Gastroesophageal sphincter (tissue), 4 donors: ENCODE data around the gene CYTH3. TPM values are rescaled to one million over a fixed set of nuclear protein-coding genes. Genes with fewer than 3 reads are reported as not detected.
"Not testable (repeated sequence)": the region's sequence is repeated elsewhere in the genome, so short reads cannot be mapped to it uniquely, and the experiment has no call there.

Source experiments
- ATAC-seq: fragments of 150-250 bp; one replicate; pipeline ENCODE4 v1.9.1; 2016; ENCODE audit warnings: mild to moderate bottlenecking, moderate library complexity
- H3K27ac ChIP-seq, 4 donors: fragments of 200-600 bp; sonication (generic) in 3 of 4; 1 replicate in 3 of 4; 2 replicates in 1 of 4; pipeline ENCODE4 v1.5.1; 2016 to 2019
- H3K27me3 ChIP-seq: fragments of 200-600 bp; sonication (generic); one replicate; pipeline ENCODE4 v1.5.1; 2019
- H3K36me3 ChIP-seq, 2 donors: fragments of 200-600 bp; sonication (generic); one replicate each; pipeline ENCODE4 v1.5.1; 2019; ENCODE audit warnings: control low read depth in 1 of 2
- H3K4me1 ChIP-seq, 3 donors: fragments of 200-600 bp; sonication (generic); 1 replicate in 2 of 3; 2 replicates in 1 of 3; pipeline ENCODE4 v1.5.1; 2016 to 2019; ENCODE audit warnings: control low read depth in 2 of 3
- H3K4me3 ChIP-seq, 2 donors: fragments of 200-600 bp; sonication (generic); one replicate each; pipeline ENCODE4 v1.5.1; 2019; ENCODE audit warnings: mild to moderate bottlenecking in 1 of 2, moderate library complexity in 1 of 2
- H3K9me3 ChIP-seq, 3 donors: fragments of 200-600 bp; sonication (generic); one replicate each; pipeline ENCODE4 v1.5.1; 2017 to 2019; ENCODE audit warnings: control low read depth in 2 of 3
- EP300 ChIP-seq: sonication (generic); formaldehyde crosslinking; IDR thresholded peaks from one replicate; pipeline ENCODE4 v1.6.1; 2017; ENCODE audit warnings: antibody characterized with exemption, mild to moderate bottlenecking
- POLR2A ChIP-seq, 2 donors: fragments of 450-650 bp; IDR thresholded peaks; one replicate each; pipeline ENCODE4 v1.6.1; 2017; ENCODE audit warnings: antibody characterized with exemption in 2 of 2, mild to moderate bottlenecking in 2 of 2, moderate library complexity in 1 of 2
- POLR2AphosphoS5 ChIP-seq: sonication (generic); formaldehyde crosslinking; IDR thresholded peaks from one replicate; pipeline ENCODE4 v1.6.1; 2017; ENCODE audit warnings: antibody characterized with exemption
- WGBS, 2 donors: methylation state at CpG; one replicate each; pipeline ENCODE4 v1.1.5; 2018; ENCODE audit warnings: low coverage in 1 of 2; 5-methylcytosine and 5-hydroxymethylcytosine counted together
- total RNA-seq, 4 donors: library from RNA; depleted of rRNA; stranded (reverse); fragments of >200 nt; gene quantifications; one replicate each; pipeline ENCODE4 v1.1.0, GENCODE V29; 2016
- TF ChIP-seq, protein P1 (sequence below), 4 experiments: fragments of 200-600 bp in 2 of 4; fragments of 450-650 bp in 2 of 4; sonication (generic) in 1 of 4; IDR thresholded peaks; one replicate each; pipeline ENCODE4 v1.5.1; 2017 to 2019; ENCODE audit warnings: antibody characterized with exemption in 4 of 4, mild to moderate bottlenecking in 2 of 4, moderate library complexity in 2 of 4

CYTH3 gene
- total RNA-seq, 4 donors from 2014 or later: 25.8 to 61.9 (median 39.4) TPM

DNA sequence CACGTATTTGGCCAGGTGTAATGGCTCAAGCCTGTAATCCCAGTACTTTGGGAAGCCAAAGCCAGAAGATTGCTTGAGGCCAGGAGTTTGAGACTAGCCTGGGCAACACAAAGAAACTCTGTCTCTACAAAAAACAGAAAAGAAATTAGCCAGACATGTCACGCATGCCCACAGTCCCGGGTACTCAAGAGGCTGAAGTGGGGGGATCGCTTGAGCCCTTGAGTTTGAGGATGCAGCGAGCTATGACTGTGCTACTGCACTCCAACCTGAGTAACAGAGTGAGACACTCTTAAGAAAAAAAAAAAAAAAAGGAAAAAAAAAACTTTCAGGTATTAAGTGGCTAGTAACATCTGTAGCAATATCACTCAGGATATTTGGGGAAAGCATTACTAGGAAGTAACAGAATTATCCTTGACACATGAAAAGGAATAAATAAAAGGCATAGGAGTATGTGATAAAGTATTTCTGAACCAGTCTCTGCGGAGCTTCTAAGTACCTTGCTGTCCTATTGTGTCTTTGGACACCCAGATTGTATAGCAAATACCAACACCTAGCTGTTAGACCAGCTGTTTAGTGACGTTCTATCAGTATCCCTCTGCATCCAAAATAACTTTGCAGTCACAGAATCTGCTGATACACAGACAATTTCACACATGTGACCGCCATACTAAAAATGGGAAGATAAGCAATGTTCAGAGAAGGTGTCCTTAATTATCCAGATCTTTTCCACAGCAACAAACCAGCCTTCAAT lies 74.4 kb downstream of the CYTH3 start:
- no peak overlapping the region for H3K27ac ChIP-seq
- 85 to 87% methylated on average over 3 to 8 of the region's 8 CpGs for WGBS, 2 donors
- no peak for TF ChIP-seq POLR2AphosphoS5
- TF ChIP-seq, protein P1, sequence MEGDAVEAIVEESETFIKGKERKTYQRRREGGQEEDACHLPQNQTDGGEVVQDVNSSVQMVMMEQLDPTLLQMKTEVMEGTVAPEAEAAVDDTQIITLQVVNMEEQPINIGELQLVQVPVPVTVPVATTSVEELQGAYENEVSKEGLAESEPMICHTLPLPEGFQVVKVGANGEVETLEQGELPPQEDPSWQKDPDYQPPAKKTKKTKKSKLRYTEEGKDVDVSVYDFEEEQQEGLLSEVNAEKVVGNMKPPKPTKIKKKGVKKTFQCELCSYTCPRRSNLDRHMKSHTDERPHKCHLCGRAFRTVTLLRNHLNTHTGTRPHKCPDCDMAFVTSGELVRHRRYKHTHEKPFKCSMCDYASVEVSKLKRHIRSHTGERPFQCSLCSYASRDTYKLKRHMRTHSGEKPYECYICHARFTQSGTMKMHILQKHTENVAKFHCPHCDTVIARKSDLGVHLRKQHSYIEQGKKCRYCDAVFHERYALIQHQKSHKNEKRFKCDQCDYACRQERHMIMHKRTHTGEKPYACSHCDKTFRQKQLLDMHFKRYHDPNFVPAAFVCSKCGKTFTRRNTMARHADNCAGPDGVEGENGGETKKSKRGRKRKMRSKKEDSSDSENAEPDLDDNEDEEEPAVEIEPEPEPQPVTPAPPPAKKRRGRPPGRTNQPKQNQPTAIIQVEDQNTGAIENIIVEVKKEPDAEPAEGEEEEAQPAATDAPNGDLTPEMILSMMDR (IDR thresholded peaks at IDR 0.05): no peak
- no peak for TF ChIP-seq EP300
- no peak for TF ChIP-seq POLR2A (IDR thresholded peaks at IDR 0.05)
- H3K36me3 ChIP-seq: no peaks in the 10 kb centered on the region
- H3K4me3 ChIP-seq: no peak overlapping the region
- H3K27me3 ChIP-seq: no peaks in the 10 kb centered on the region
- H3K9me3 ChIP-seq: no peaks in the 10 kb centered on the region
- no peak for ATAC-seq
- H3K4me1 ChIP-seq: peaks cover 0 to 13% (median 0%) of the 10 kb centered on the region in 3 donors

DNA sequence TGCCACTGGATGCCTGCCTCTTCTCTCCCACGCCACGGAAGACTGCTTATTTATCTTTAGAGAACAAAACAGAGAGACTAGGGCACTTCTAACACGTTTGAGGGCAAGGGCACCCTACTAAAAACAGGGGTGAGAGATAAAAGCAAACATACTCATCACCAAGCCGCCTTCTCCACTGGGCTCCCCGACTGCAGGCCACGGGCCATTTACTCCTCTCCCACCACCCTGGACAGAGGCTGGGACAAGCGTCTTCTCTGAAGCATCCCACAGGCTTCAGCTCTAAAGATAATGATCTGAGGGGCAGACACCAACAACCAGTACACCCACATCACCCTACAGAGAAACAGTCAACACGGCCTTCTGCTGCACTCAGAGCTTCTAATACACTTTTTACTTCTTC lies 78.7 kb downstream of the CYTH3 start:
- H3K36me3 ChIP-seq: peaks cover 0 to 14% of the 10 kb centered on the region in 2 donors
- no peak overlapping the region for H3K27ac ChIP-seq
- H3K4me1 ChIP-seq: peaks cover 0 to 2% (median 0%) of the 10 kb centered on the region in 3 donors
- no peaks in the 10 kb centered on the region for H3K27me3 ChIP-seq
- TF ChIP-seq POLR2A (IDR thresholded peaks at IDR 0.05) (no peak), EP300 (no peak), POLR2AphosphoS5 (no peak)
- TF ChIP-seq, protein P1 (IDR thresholded peaks at IDR 0.05): no peak
- ATAC-seq: no peak
- H3K9me3 ChIP-seq: no peaks in the 10 kb centered on the region
- H3K4me3 ChIP-seq: no peak overlapping the region
- 72 to 90% methylated on average over 3 to 6 of the region's 8 CpGs for WGBS, 2 donors

DNA sequence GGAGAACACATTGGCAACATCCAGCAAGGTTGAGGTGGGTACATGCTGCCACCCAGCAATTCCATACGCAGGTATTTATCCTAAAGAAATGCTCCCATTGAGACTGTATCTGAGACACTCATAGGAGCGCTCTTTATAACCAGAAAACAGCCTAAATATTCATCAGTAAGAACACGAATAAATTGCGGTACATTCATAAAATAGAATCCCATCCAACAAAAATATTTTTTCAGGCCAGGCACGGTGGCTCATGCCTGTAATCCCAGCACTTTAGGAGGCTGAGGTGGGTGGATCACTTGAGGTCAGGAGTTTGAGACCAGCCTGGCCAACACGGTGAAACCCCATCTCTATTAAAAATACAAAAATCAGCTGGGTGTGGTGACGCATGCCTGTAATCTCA lies 81.9 kb downstream of the CYTH3 start:
- H3K27me3 ChIP-seq, H3K4me1 ChIP-seq, H3K4me3 ChIP-seq, H3K9me3 ChIP-seq, H3K27ac ChIP-seq, ATAC-seq: not testable (repeated sequence)
- H3K36me3 ChIP-seq: peaks cover 0 to 39% of the 10 kb centered on the region in 2 donors
- WGBS, 2 donors: 78 to 88% methylated on average over 5 to 7 of the region's 7 CpGs

DNA sequence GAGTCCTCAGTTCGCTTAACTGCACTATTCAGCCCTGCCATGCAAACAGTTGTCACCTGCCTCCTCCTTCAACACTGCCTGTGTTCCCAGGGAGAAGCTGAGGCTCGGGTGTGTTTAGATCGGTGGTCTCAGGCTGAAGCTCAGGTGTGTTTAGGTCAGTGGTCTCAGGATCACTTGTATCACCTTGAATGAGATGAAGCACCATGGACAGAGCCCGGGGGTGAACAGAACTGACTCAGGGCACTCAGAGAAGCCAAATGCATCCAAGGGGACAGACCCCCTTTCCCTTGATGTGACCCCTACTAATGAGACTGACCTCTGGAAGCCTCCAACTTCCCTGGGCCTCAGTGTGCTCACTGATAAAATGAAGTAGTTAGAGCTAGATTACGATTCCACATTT lies 84.0 kb downstream of the CYTH3 start:
- WGBS, 2 donors: 85 to 88% methylated on average over 2 to 5 of the region's 5 CpGs

DNA sequence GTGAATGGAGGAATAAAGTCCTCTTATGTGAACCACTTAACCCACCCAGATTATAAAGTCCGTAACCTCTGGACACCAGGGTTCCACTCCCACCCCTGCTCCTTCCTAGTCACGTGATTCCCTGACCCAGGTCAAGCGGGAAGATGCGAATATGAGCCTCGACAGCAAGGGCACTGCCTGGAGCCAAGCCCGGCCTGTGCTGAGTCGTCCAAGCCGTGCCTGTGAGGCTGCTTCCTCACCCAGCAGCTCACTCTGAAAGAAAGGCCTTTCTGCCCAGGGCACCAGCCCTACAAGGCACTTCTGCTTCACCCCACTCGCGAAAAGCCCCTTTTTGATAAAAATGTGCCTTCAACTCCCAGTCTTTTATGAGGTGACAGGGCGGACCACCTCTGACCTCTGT lies 85.8 kb downstream of the CYTH3 start:
- H3K4me1 ChIP-seq: peaks cover 0 to 2% (median 0%) of the 10 kb centered on the region in 3 donors
- no peak overlapping the region for H3K27ac ChIP-seq
- peaks cover 0 to 49% of the 10 kb centered on the region in 2 donors for H3K36me3 ChIP-seq
- H3K27me3 ChIP-seq: no peaks in the 10 kb centered on the region
- 66 to 100% methylated on average over 1 to 6 of the region's 11 CpGs for WGBS, 2 donors
- ATAC-seq: no peak
- TF ChIP-seq, protein P1 (IDR thresholded peaks at IDR 0.05): no peak
- TF ChIP-seq POLR2AphosphoS5: no peak
- TF ChIP-seq EP300: no peak
- no peak for TF ChIP-seq POLR2A (IDR thresholded peaks at IDR 0.05)
- H3K9me3 ChIP-seq: no peaks in the 10 kb centered on the region
- no peak overlapping the region for H3K4me3 ChIP-seq

More for the DNA sequence above, 84.0 kb downstream of the CYTH3 start:
- no peak overlapping the region for H3K4me3 ChIP-seq
- no peak for ATAC-seq
- peaks cover 0 to 42% of the 10 kb centered on the region in 2 donors for H3K36me3 ChIP-seq
- TF ChIP-seq POLR2AphosphoS5: no peak
- no peak for TF ChIP-seq EP300
- no peak for TF ChIP-seq POLR2A (IDR thresholded peaks at IDR 0.05)
- TF ChIP-seq, protein P1 (IDR thresholded peaks at IDR 0.05): no peak
- H3K27me3 ChIP-seq: no peaks in the 10 kb centered on the region
- no peak overlapping the region for H3K27ac ChIP-seq
- H3K9me3 ChIP-seq: no peaks in the 10 kb centered on the region
- no peaks in the 10 kb centered on the region for H3K4me1 ChIP-seq
